GM12892 (cell line): ENCODE results near the gene CCDC182. TPM values are rescaled to one million over a fixed set of nuclear protein-coding genes. Genes with fewer than 3 reads are reported as not detected.

ENCODE experiments used
- DNase-seq: peaks from one replicate; pipeline ENCODE4 v3.0.0; 2011; ENCODE audit not compliant: insufficient read length
- FAIRE-seq: peaks from 2 replicates; lab custom pipeline; 2011; peaks lifted over from hg19 to GRCh38; lab: Jason Lieb, UNC
- POLR2A ChIP-seq: IDR thresholded peaks from 2 replicates; pipeline ENCODE4 v1.6.1; 2011; ENCODE audit warnings: low read depth, low read length, control low read depth
- POLR2AphosphoS5 ChIP-seq: IDR thresholded peaks from 2 replicates; pipeline ENCODE4 v1.6.1; 2011; ENCODE audit warnings: low read depth, low read length, control low read depth
- TAF1 ChIP-seq: IDR thresholded peaks from 2 replicates; pipeline ENCODE4 v1.6.1; 2011; ENCODE audit warnings: low read depth, mild to moderate bottlenecking, control low read depth, low read length, borderline replicate concordance
- polyA plus RNA-seq: library from polyadenylated mRNA; unstranded; fragments of >200 nt; gene quantifications from one replicate; pipeline ENCODE4 v1.2.1, GENCODE V29; 2012; ENCODE audit warnings: missing spikeins, inconsistent platforms; ENCODE audit not compliant: missing spikeins

The CCDC182 gene
- polyA plus RNA-seq = not detected

DNA sequence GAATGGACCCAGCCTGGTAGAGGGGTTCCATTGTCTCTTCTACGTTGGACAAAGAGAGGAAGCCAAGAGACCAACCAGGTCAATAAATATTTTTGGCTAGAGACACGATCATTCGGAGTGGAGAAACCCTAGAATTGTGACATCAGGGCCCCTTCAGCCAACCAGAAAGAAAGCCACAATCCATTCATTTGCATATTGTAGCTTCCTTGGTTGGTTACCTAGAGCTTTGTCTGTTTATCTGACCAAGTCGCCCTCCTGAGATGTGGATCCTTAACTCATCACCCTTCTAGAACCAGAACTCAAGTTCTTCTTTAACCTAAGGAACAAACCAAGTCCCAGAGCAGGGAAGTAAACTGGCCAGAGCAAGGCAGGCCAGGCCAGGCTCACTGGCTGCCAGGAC, at the start of gene CCDC182:
Gene CCDC182, minus strand, starts transcription at position 58 of the 400 bp plus-strand sequence. Its CDS starts 27 bp downstream, at position 31.
- no peak for FAIRE-seq
- no peak for DNase-seq

DNA sequence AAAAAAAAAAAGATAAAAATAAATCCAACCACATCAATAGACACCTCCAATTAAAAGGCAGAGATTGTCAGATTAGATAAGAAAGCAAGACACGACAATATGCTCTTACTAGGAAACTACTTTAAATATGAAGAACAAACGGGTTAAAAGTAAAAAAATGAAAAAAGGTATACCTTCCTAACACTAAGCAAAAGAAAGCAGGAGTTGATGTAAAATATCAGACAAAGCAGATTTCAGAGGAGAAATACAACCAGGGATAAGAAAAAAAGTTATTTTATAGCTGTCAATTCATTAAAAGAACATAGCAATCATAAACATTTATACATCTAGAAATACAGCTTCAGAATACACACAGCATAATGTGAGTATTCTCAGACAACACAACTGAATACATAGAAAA, 49.7 kb upstream of the CCDC182 start:
- no peak for TF ChIP-seq POLR2AphosphoS5
- no peak for TF ChIP-seq TAF1
- TF ChIP-seq POLR2A = no peak
- DNase-seq = no peak
- no peak for FAIRE-seq

More for the DNA sequence above, at the start of gene CCDC182:
- no peak for TF ChIP-seq POLR2A

DNA sequence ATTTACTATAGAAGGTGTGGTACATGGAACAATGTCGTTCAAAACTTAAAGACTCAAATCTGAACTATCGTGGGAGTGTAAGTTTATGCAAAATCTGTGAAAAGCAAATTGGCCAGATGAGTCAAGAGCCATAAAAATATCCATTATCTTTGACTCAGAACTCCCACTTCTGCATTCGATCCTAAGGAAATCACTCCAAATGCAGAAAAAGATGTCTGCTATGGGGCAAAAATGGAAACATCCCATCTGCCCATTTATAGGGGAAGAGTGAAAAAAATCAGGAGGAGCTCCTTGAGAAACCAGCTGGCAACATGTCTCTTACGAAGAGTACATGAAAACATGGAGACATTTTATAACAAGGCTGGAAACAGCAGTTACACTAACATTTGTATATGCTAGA, 43.6 kb upstream of the CCDC182 start:
- TF ChIP-seq POLR2AphosphoS5 = no peak
- TF ChIP-seq TAF1 = no peak
- TF ChIP-seq POLR2A = no peak
- FAIRE-seq (no peak), DNase-seq (no peak)

DNA sequence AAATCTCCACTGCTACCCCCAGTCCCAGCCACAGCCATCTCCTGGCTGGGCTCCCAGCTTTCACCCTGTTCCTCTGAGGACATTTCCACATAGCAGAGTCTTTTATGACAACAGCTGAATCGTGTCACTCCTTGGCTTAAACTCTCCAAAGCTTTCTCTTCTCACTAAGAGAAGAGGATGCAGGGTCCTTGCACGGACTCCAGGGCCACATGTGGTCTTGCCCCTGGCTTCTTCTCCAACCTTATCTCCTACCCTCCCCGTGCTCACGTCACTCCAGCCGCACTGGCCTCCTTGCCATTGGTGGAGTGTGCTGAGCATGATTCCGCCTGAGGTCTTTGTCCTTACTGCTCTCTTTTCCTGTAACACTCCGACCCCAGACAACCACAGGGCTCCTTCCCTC, 39.9 kb upstream of the CCDC182 start:
- no peak for TF ChIP-seq POLR2A
- no peak for TF ChIP-seq POLR2AphosphoS5
- no peak for TF ChIP-seq TAF1
- no peak for DNase-seq
- no peak for FAIRE-seq

DNA sequence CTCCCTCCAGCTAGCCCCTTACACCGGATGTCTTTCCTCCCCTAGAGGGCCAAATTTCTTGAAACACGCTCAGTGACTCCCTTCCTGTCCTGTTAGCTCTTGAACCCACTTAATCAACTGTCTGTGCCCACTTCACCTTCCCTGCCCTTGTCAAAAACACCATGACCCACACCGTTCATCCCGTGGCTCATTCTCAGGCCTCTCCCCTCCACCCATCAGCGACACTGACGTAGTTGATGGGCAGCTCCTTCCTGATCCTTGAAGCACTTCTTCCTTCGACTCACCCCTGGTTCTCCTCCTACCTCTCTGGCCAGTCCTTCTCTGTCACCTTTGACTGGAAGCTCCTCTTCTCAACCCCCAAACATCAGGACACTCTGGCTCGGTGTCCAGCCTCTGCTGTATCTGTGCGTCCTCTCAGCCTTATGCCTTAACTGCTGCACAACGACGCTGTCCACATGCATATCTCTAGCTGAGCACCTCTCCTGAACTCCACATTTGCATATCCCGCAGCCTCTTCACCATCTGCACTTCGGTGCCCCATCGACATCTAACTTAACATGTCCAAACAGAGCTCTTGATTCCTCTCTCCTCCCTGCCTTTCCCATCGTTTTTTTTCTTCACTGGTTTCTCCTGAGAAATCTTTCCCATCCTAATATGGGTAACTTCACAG, 39.3 kb upstream of the CCDC182 start:
- TF ChIP-seq POLR2A = no peak
- TF ChIP-seq TAF1 = no peak
- TF ChIP-seq POLR2AphosphoS5 = no peak
- FAIRE-seq = no peak
- DNase-seq = no peak

DNA sequence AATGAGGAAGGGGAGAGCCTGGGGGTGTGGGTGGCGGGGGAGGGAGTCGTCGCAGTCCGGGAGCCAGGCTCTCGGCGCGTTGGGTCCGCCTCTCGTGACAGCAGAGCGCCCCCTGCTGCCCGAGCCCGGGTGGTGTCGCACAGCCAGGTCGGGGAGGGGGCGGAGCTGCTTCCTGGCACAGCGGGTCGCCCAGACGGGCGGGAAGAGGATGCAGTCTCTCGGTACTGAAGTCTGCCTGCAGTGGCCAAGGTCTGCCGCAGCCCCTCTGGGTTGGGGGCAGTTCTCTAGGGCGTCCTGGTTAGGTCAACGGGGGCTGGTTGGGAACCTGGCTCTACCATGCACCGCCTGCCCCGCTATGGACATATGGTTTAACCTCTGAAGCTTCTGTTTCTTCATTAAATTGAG, 38.2 kb upstream of the CCDC182 start:
- FAIRE-seq (no peak), DNase-seq (peak; percentile 55)
- TF ChIP-seq POLR2AphosphoS5 = no peak

DNA sequence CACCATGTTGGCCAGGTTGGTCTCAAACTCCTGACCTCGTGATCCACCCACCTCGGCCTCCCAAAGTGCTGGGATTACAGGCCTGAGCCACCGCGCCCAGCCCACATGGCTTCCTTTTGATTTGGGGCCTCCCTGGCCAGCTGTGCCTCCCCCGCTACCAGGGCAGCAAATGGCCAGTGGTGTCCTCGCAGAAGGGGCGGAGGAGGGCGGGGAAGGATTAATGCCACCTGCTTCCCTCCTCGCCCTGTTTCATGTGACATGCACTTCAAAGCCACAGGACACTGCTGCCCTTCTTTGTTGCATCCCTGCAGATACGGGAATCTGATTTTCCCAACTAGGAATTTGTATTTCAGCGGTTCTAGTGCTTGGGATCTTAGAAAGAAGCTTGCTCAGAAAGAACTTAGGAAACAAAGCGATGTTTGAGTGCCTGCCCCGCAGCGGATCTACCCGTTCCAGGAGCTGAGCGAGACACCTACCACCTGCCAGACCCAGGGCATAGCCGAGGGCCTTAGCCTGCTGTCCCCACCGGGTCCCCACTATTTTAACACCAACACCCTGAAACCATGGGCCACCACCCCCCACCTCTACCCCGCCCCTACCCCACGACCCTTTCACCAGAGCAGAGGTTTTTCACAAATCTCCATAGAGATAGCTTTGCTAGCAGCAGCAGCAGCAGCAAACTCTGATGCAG, 37.7 kb upstream of the CCDC182 start:
- DNase-seq = no peak
- no peak for TF ChIP-seq POLR2A
- no peak for TF ChIP-seq POLR2AphosphoS5
- no peak for TF ChIP-seq TAF1
- FAIRE-seq = no peak

DNA sequence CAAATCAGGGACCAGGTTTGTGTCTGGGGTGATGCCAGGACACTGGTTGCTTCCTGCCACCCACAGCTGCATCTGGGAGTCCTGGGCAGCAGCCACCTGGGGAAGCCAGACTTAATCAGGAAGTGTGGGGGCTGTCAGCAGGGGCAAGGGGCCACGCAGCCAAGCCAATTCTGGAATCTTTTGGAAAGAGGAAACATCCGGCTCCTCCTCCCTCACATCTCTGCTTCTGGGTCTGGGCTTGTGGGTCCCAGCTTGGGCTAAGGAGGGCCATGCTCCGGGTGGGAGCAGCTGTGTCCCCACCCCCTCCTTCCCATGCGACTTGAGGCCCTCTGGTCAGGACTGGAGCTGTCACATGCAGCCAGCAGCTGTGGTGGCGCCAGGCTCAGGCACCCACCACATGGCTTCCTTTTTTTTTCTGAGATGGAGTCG, 37.0 kb upstream of the CCDC182 start:
- FAIRE-seq (no peak), DNase-seq (no peak)
- no peak for TF ChIP-seq TAF1
- TF ChIP-seq POLR2A = no peak
- no peak for TF ChIP-seq POLR2AphosphoS5

DNA sequence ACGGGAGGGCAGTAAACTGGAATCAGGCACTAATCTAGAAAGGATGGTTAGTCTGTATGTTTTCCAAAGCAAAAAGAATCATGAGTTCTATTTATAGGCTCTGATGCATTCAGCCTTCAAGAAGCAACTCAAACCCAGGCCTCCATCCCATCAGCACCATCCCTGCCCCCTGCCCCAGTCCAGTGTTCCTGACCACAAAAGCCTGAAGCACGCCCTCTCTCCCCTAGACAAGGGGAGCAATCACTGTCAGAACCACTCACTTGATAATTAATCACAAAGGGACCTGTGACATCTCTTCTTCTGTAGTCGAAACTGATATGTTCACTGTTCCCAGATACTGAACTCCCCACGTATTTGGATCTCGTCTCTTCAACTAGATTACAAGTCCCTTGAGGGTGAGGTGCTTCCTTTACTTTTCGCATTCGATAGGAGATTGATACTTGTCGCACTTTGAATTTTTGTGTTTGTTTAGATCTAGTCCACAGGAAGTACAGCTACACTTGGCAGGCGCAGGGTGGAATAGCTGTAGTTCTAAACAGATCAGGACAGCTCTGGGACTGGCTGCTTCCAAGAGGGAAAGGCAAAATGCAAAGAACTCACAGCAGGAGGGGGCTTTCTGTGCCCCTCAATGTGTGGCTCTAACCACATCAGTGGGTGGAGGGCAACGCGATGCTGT, 36.4 kb upstream of the CCDC182 start:
- FAIRE-seq (no peak), DNase-seq (no peak)
- no peak for TF ChIP-seq POLR2AphosphoS5
- no peak for TF ChIP-seq TAF1
- TF ChIP-seq POLR2A = no peak

DNA sequence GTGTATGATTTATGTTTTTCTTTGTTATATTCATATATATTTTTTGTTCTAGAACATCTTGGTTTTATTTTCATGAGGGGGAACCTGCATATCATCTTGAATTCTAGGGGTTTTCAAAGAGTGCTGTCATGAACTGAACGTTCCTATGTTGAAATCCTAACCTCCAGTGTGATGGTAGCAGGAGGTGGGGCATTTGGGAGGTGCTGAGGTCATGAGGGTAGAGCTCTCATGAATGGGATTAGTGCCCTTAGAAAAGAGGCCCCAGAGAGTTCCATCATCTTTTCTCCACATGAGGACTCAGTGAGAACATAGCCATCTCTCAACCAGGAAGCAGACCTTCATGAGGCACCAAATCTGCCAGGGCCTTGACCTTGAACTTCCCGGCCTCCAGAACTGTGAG, 34.6 kb upstream of the CCDC182 start:
- DNase-seq (no peak), FAIRE-seq (no peak)
- TF ChIP-seq POLR2AphosphoS5 = no peak
- TF ChIP-seq TAF1 = no peak
- no peak for TF ChIP-seq POLR2A

DNA sequence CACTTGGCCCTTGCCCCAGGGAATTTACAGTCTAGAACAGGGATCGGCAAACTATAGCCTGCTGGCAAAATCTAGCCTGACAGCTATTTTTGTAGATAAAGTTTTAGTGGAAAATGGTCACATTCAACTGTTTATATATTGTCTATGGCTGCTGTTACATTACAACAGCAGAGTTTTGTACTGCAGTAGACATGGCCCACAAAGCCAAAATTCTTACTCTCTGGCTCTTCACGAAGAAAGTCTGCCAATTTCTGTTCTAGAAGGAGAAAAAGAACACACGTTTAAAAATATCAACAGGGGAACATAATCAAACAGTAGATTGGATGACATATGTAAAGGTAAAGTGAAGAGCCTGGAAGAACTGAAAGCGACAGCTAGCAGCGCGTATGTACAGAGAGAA, 33.2 kb upstream of the CCDC182 start:
- FAIRE-seq (no peak), DNase-seq (no peak)
- TF ChIP-seq TAF1 (no peak), POLR2AphosphoS5 (no peak), POLR2A (no peak)

DNA sequence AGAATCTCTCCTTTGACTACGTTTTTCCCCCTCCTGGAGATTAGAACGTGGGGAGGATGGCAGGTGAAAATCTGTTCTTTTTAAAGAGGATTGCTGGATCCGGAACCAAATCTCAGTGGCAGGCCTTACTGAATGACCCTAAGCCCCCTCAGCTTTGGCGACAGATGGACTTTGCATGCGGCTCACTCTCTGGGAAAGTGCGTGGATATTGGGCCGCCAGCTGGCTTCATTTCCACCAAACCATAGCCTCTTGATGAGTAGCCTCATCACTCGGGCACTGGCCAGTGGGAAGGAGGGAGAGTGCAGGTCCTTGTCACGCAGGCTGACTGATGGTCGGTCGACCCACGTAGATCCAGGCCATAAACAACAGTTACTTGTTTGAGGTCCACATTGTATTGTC, 31.3 kb upstream of the CCDC182 start:
- no peak for DNase-seq
- FAIRE-seq = no peak
- TF ChIP-seq POLR2AphosphoS5 (no peak), TAF1 (no peak), POLR2A (no peak)
